AG09319 (cell line): ENCODE results near the gene MRPS27.
A peak's percentile ranks its signal among the peaks of the same experiment; 100 is the strongest.

Experiments
- DNase-seq: peaks from one replicate; pipeline ENCODE4 v3.0.0-alpha.2; 2010; ENCODE audit warnings: low read depth; ENCODE audit errors: extremely low read depth
- CTCF ChIP-seq: IDR thresholded peaks from 2 replicates; pipeline ENCODE4 v1.5.1; 2011; ENCODE audit warnings: low read depth, mild to moderate bottlenecking, inconsistent platforms, low read length, moderate library complexity

MRPS27 gene

GRCh38 chr5:72351376-72351775 is 31.3 kb upstream of the MRPS27 start:
- DNase-seq, result no peak
- TF ChIP-seq CTCF, result no peak

- peak; percentile 55 for DNase-seq
- TF ChIP-seq CTCF, result no peak
Observed at GRCh38 chr5:72347801-72348308, 27.8 kb upstream of the MRPS27 start.

GRCh38 chr5:72346398-72346797 is 26.4 kb upstream of the MRPS27 start:
- DNase-seq, result no peak
- TF ChIP-seq CTCF, result no peak

GRCh38 chr5:72338689-72339209 is 18.7 kb upstream of the MRPS27 start:
- DNase-seq, result no peak
- TF ChIP-seq CTCF, result no peak

GRCh38 chr5:72337159-72337558 is 17.1 kb upstream of the MRPS27 start:
- no peak for TF ChIP-seq CTCF

GRCh38 chr5:72330712-72331111 is 10.7 kb upstream of the MRPS27 start:
- no peak for TF ChIP-seq CTCF
- DNase-seq, result no peak

More at GRCh38 chr5:72337159-72337558, 17.1 kb upstream of the MRPS27 start:
- no peak for DNase-seq

GRCh38 chr5:72328172-72328571 is 8.1 kb upstream of the MRPS27 start:
- no peak for DNase-seq
- TF ChIP-seq CTCF, result no peak
